Left lobe of liver (tissue), 2 donors: Measurements from ENCODE around the gene FOXN3. TPM values are rescaled to one million over a fixed set of nuclear protein-coding genes. Genes with fewer than 3 reads are reported as not detected.

Experiments used
- ATAC-seq: fragments of 200-7000 bp; cut with Tn5 transposase; one replicate; pipeline ENCODE4 v1.9.1; 2020; ENCODE audit warnings: mild to moderate bottlenecking, moderate library complexity
- DNase-seq: peaks from one replicate; pipeline ENCODE4 v3.0.0-alpha.2; 2020; ENCODE audit warnings: low spot score
- total RNA-seq: library from RNA; stranded (reverse); gene quantifications from one replicate; pipeline ENCODE4 v1.2.1, GENCODE V29; 2021
- donor health status: DM: no; HTN: no; CAD: no; lungs with moderate emphysema.
- donor health status: DM: no; HTN: yes; CAD: no.

The FOXN3 gene
- total RNA-seq, 1 donor from 2014 or later, result 72.9 TPM

DNA sequence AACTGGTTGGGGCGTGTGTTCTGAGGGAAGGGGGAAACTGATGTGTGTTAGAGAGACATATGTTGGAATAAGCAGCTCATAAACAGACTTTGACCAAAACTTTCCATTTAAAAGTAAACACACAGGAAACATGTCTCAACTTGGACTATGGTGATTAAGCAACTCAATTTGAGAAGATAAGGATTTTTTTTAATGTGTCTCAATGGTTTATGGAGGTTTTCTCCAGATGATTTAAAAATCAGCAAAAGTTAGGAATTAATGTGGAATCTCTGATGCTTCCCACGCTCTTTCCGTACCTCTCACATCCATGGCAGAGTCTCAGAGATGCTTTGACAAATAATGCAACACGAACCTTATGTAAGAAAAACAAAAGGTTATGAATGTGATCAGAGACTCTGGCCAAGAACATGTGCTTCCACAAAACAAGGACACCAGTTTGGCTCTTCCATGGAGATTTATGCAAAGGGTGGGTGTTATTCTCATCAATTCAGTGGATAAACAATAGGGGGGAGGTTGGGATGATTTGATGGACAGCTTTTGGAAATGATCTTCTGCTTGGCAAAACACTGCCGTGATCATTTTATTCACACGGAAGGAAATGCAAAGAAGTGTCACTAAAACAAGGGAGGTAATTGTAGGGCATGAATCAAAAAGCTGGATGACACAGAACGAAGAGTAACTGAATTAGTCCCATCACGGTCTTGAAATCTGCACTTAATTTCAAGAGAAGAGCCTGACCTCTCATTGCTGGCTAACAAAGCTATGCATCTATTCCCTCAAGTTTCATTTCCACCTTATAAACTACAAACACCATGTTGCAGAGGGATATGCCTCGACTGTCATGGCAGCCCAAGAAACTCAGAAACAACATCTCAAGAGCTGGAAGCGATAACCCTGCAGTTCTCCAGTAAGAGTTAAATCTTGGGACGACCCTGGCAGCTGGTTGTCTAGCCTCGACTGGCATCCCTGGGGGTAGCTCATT lies 76.5 kb downstream of the FOXN3 start:
- DNase-seq (no peak), ATAC-seq (peak; percentile 75)

DNA sequence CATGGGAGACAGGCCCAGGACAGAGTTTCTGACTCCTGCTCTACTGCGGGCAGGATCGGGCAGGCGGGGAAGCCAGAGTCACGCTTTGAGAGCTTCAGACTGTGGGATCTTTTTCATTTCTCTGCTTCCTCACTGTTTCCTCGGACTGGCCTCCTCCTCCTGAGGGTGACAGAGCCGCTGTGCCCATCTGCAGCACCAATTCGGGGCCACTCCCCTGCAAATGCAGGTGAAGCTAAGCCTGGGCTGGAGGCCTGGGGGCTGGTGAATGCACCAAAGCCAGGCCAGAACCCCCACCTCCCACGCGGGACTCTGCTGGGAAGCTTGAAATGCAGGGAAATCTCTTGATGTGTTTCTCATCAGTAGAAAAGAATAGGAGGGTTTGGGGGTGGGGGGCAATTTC lies 77.5 kb downstream of the FOXN3 start:
- no peak for DNase-seq
- peak; percentile 10 for ATAC-seq

DNA sequence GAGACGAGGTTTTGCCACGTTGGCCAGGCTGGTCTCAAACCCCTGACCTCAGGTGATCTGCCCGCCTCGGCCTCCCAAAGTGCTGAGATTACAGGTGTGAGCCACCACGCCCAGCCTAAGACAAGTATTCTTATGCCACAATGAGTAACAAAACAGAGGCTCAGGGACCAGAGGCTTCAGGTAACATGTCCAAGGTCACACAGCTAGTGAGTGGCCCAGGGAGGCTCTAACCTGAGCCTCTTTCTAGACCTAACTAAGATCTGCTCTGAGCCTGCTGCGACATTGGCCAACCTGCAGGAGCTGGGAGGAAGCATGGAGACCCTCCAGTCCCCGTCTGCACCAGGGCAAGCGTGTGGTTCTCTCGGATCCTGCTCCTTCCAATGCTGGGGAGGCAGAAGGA lies 77.9 kb downstream of the FOXN3 start:
- ATAC-seq (no peak), DNase-seq (no peak)

- ATAC-seq (no peak), DNase-seq (no peak)
Measured at GRCh38 chr14:89336338-89336737, 80.7 kb downstream of the FOXN3 start.

GRCh38 chr14:89332031-89332430 lies 85.0 kb downstream of the FOXN3 start:
- no peak for ATAC-seq
- DNase-seq, result no peak

DNA sequence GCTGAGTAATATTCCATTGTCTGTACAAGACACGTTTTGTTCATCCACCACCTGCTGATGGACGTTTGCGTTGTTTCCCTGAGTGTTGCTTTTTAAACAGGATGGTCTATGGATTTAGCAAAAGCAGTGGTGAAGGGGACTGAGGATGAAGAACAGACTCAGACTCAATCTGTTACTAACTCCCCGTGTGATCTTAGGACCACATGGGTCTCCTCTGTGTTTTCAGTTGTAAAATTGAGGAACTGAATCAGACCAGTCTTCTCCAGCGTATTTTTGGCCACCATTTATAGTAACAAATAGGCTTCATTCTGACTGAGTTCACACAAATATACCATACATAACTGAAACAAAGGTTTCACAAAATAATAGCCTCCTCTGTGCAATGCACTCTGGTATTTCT lies 85.6 kb downstream of the FOXN3 start:
- no peak for DNase-seq
- no peak for ATAC-seq

DNA sequence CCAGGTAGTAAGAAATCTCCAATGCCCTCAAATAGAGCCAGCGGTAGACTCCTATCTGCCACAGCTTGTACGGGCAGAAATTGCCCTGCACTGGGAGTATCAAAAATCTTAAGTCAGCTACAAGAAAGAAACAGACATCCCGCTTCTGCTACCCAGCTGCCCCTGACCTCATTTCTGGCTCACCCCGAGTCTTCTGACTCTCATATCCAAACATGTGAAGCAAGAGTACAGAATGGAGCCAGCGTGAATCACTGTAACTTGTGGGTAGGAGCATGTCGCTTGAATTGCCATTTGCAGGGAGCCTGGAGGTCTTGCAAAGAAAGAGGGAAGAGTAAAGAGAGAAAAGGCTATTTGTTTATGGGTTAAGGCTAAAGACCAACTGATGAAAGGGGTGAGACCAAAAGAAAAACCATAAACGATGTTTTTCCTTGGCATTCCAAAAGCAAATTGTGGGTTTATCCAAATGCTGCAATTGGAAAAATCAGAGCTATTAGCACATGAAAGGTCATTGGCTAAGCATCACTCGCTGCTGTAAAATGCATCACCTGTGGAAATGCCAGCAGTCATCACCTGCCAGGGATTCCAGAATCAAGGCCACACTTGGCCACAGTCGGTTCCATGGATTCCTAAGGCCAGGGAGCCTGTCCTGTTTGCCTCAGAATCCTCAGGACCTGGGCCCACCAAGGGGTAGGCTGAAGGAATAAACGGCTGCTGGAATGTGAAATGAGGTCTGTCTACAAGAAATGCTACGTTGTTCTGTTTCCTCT lies 86.6 kb downstream of the FOXN3 start:
- ATAC-seq (peak; percentile 64), DNase-seq (no peak)

GRCh38 chr14:89327771-89328212 lies 89.2 kb downstream of the FOXN3 start:
- DNase-seq, result no peak
- ATAC-seq, result peak; percentile 73

DNA sequence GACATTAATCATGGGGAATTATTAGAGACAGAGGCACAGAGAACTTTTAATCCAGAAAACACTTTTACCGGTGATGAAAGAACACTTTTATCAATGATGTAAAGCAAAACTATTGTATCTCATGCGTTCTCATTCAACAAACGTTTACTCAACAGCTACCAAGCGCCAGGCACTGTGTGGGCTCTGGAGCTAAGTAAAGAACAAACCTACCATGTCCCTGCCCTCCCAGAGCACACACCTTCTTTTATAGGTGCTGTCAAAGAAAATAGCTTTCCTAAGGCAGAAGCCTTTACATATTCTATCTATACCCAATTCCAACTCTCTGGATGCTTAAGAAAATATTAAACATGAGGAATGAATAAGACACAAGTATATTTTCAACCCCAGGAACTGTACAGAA lies 91.1 kb downstream of the FOXN3 start:
- no peak for DNase-seq
- no peak for ATAC-seq

DNA sequence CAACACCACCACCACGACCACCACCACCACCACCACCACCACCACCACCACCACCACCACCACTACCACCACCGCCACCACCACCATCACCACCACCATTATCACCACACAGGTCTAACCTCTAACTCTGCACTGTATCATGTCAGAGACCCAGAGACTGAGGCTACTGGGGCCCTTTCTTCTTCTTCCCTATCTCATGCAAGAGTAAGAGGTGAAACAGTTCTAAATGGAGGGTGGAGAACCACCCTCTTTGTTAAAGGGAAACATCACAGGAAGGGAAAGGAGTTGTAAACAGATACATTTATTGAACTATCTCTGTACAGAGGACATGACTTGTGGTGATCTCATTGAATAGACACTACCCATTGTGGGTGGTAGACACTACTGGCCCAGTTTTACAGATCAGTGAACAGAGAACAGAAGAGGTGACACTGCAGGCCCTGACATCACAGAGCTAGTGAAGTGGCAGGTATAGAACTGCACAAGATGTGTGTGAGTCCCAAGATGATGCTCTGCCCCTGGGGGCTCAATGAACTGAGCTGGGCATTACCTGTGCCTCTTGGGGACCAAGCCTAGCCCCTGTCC lies 91.6 kb downstream of the FOXN3 start:
- no peak for ATAC-seq
- DNase-seq, result no peak

GRCh38 chr14:89324501-89325298 lies 92.3 kb downstream of the FOXN3 start:
- DNase-seq (no peak), ATAC-seq (no peak)

DNA sequence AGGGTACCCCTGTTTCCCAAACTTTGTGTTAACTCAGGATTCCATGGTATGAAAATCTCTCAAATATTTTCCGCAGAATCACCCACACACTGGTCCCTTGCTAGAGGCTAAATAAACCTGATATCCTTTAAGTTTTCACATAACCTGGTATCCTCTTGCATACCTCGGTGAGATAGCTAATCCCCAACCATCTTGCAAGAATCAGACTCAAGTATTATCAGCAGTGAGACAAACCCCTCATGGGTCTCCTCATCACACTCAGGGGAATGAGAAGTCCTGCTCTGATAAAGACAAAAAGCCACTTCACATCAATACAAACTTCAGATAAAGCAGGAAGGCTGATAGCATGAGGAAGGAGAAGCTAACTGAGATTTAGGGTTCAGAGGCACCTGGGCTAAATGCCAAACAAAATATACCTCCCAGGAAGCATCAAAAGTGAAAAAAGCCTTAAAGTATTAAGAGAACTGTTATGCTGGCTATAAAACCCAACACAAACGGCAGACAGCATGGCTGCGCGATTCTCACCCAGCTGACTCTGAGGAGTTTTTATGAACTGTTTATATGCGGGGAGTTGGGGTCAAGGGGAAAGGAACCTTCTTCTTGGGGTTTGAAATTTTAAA lies 96.5 kb downstream of the FOXN3 start:
- ATAC-seq (no peak), DNase-seq (no peak)

GRCh38 chr14:89319687-89320086 lies 97.3 kb downstream of the FOXN3 start:
- no peak for ATAC-seq

GRCh38 chr14:89317051-89317691 lies 99.9 kb downstream of the FOXN3 start:
- ATAC-seq, result no peak
- no peak for DNase-seq

More at GRCh38 chr14:89319687-89320086, 97.3 kb downstream of the FOXN3 start:
- no peak for DNase-seq

DNA sequence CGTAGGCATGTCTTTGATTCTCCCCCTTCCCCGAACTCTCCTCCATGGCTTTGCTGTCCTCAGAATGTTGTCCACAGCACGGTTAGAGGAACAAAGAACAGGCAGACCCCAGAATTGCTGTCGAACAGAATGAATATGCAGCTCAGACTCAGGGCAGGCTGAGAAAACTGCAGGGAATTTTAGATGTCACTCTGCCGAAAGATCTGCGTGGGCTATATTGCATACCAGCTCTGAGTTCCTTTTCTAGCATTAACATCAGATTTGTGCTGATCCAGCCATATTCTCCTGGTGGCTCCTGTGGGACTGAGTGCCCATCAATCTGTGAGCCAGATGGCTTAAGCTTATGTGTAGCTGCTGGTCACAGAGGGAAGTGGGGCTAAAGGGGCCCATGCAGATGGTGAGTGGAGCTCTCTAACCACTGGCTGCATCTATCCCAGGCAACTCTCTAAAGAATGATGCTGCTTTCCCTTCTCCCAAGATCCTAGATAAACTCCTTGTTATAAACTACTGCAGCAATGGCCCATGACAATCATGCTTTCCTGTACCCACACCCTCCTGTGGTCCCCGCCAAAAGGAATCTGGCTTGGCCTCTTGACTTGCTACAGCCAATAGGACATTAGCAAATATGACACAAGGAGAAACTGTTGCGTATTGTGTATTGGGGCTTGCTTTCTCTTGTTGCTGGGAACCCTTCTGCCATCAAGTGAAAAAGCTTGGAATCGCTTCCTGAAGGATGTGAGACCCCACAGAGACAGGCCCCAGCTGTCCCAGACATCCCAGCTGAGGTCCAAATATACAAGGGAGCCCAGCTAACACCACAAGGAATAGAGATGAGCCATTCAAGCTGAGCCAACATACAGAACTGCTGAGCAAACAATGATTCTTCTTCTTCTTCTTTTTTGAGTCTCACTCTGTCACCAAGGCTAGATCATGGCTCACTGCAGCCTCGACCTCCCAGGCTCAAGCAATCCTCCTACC lies 101.3 kb downstream of the FOXN3 start:
- DNase-seq (no peak), ATAC-seq (no peak)

DNA sequence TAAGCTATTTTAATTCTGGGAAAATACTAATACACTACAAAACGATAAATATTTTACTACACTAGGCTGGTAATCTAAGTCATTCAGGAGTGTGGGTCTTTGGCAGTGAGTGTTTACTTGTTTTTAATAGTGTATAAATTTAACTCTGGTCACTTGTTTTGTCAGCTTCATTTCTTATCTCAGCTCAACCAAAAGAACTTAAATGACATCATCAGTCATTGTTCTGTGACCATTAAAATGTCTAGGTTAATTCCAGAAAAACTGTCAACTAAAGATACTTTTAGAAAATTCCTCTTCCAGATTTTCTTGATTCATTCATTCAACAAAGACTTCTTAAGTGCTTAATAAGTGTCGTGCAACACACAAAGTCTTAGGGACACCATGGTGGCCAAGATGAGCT lies 102.8 kb downstream of the FOXN3 start:
- DNase-seq (no peak), ATAC-seq (no peak)

- DNase-seq, result no peak
- no peak for ATAC-seq
Measured at GRCh38 chr14:89312932-89313331, 104.1 kb downstream of the FOXN3 start.

DNA sequence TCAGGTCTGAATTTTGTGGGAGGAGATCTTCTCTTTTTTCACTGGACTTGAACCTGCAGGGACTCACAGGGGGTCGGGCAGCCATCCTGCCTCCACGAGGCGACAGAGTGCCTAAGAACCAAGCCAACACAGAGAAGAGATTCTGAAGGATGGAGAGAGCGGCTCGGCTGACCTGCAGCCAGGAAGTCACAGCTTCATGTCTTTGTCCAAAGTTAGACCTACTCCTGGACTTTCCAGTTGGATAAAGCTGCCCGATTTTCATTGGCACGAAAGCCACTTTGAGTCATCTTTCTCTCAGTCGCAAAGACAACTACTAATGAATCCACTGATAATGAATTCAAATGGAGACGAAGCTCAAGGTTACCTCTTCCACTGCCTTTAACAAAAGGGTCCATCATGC lies 106.8 kb downstream of the FOXN3 start:
- ATAC-seq (no peak), DNase-seq (no peak)
